ENCODE measurements around the gene AP2B1.
A peak's percentile ranks its signal among the peaks of the same experiment; 100 is the strongest.

Gene AP2B1

DNA sequence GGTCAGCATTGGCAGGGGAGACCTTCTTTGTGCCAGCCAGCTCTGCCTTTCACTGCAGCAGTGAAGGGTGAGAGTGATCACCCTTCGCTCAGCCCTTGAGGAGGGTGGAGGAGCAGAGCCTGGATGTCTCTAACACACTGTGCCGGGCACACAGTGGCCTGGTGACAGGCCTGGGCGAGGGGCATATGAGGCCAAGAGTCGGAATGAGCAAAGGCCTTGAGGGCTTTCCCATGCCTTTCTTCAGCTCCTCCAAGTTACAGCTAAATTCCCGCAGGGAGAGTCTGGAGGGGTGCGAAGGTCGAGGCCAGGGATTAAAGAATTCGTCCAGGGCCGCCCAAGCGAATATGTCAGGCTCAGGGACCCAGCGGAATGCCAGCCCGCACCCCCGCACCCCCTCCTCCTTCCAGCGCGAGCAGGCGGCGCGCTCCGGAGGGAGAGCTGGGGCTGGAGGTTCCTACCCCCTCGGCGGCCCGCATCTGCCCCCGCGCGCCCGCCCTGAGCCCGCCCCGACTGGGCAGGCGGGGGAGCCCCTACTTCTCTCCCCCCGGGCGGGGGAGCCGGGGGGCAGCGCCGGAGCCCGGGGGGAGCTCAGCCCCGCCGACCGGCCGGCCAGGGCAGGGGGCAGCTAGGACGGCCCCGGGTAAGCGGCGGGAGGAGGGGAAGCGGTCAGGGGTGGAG, 144.3 kb downstream of the AP2B1 start, which contains the start of gene RASL10B:
Gene RASL10B (plus strand): TSS at position 401 of the 678 bp plus-strand sequence. CDS start 3,546 bp downstream, outside the sequence.
- H2AFZ ChIP-seq (ENCODE audit: low read depth, low read length) = no peak within 1 kb of the TSS; the same call in 1 of the 2 replicates
- H3K27ac ChIP-seq (ENCODE audit: low read length) = no peak within 1 kb of the TSS
- no peaks in the 10 kb centered on the region for H4K20me1 ChIP-seq (ENCODE audit: insufficient read depth, low read length)
- no peak for TF ChIP-seq EZH2phosphoT487 (IDR thresholded peaks at IDR 0.05; ENCODE audit: low read depth)
- TF ChIP-seq, protein P1, sequence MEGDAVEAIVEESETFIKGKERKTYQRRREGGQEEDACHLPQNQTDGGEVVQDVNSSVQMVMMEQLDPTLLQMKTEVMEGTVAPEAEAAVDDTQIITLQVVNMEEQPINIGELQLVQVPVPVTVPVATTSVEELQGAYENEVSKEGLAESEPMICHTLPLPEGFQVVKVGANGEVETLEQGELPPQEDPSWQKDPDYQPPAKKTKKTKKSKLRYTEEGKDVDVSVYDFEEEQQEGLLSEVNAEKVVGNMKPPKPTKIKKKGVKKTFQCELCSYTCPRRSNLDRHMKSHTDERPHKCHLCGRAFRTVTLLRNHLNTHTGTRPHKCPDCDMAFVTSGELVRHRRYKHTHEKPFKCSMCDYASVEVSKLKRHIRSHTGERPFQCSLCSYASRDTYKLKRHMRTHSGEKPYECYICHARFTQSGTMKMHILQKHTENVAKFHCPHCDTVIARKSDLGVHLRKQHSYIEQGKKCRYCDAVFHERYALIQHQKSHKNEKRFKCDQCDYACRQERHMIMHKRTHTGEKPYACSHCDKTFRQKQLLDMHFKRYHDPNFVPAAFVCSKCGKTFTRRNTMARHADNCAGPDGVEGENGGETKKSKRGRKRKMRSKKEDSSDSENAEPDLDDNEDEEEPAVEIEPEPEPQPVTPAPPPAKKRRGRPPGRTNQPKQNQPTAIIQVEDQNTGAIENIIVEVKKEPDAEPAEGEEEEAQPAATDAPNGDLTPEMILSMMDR (IDR thresholded peaks at IDR 0.05; ENCODE audit: low read depth, low read length) = no peak
- peaks cover 14% of the 10 kb centered on the region for H3K4me1 ChIP-seq (ENCODE audit: low read length)
- peaks cover 9% of the 10 kb centered on the region for H3K79me2 ChIP-seq (ENCODE audit: low read length)
- H3K4me2 ChIP-seq (ENCODE audit: low read length) = peak within 1 kb of the TSS; percentile 93
- peak within 1 kb of the TSS; percentile 93 for H3K4me3 ChIP-seq (ENCODE audit: low read length)
- H3K36me3 ChIP-seq (replicated peaks; ENCODE audit: low read depth, low read length) = no peaks in the 10 kb centered on the region
- no peaks in the 10 kb centered on the region for H3K27me3 ChIP-seq (ENCODE audit: low read depth, low read length)
- H3K9me3 ChIP-seq (ENCODE audit: insufficient read depth, low read length) = no peaks in the 10 kb centered on the region
- peak within 1 kb of the TSS; percentile 73 for H3K9ac ChIP-seq (ENCODE audit: low read length)

DNA sequence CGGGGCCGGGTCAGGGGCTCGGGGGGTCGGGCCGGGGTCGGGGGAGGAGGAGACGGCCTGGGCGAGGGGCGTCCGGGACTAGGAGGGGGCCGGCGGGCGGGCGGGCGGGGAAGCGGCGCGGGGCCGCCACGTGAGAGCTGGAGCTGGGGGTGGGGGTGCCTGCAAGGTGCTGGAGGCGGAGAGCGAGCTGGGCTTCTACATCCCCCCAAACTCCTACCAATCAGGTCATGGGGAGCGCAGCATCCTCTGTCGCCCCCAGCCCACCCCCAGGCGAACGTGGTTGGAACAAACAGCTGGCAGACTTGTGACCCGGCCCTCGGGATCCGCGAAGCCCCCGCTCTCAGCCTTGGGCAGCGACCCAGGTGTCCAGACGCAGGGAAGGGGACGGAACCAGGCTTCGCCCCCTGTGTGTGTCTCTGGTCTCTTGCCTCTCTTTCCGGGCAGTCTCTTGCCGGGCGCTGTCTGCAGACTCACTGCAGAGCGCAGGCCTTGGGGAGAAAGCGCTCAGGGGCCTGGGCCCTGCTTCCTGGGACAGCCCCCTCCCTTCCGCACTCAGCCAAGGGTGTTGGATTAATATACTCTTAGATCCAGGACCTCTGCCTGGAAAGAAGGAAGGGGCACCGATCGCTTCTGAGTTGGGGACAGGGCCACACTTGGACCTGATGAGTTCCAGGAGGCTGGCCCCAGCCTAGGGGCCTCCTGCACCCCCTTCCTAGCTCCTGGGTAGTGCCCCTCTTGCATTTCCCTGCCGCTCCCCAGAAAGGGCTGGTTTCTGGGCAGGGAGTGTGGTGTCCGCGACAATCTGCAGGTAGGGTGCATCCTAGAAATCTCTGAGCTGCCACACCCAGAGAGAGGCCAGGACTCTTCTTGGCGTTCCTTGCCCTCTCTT, 145.0 kb downstream of the AP2B1 start:
- Histone ChIP-seq H3K9ac (ENCODE audit: low read length) (peak overlapping the region; percentile 73), H2AFZ (ENCODE audit: low read depth, low read length) (no peak overlapping the region; the same call in 1 of the 2 replicates), H4K20me1 (ENCODE audit: insufficient read depth, low read length) (no peaks in the 10 kb centered on the region), H3K4me3 (ENCODE audit: low read length) (peak overlapping the region; percentile 93), H3K27ac (ENCODE audit: low read length) (no peak overlapping the region), H3K4me1 (ENCODE audit: low read length) (peaks cover 14% of the 10 kb centered on the region), H3K27me3 (ENCODE audit: low read depth, low read length) (no peaks in the 10 kb centered on the region), H3K9me3 (ENCODE audit: insufficient read depth, low read length) (no peaks in the 10 kb centered on the region), H3K36me3 (replicated peaks; ENCODE audit: low read depth, low read length) (no peaks in the 10 kb centered on the region), H3K4me2 (ENCODE audit: low read length) (peak overlapping the region; percentile 93), H3K79me2 (ENCODE audit: low read length) (peaks cover 9% of the 10 kb centered on the region)
- no peak for TF ChIP-seq EZH2phosphoT487 (IDR thresholded peaks at IDR 0.05; ENCODE audit: low read depth)
- TF ChIP-seq, protein P1 (IDR thresholded peaks at IDR 0.05; ENCODE audit: low read depth, low read length) = no peak

DNA sequence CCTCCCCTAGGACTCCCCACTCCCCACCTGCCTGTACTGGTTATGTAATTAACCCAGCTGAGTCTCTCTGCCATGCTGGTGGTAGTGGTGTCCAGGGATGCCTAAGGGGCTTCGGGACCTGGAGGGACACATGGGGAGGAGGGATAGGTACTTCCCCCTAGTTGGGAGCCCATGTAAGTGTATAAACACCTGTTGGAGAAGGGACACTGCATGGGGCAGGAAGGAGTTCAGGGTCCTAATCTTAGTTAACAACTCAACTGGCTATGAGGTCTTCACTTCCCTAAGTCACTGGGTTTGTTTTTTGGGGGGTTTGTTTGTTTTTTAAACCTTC, 145.6 kb downstream of the AP2B1 start:
- Histone ChIP-seq H3K4me2 (ENCODE audit: low read length) (peak overlapping the region; percentile 87), H3K79me2 (ENCODE audit: low read length) (peaks cover 9% of the 10 kb centered on the region), H3K9ac (ENCODE audit: low read length) (peak overlapping the region; percentile 65; the same call in 1 of the 2 replicates), H3K27ac (ENCODE audit: low read length) (no peak overlapping the region), H3K36me3 (replicated peaks; ENCODE audit: low read depth, low read length) (no peaks in the 10 kb centered on the region), H3K9me3 (ENCODE audit: insufficient read depth, low read length) (no peaks in the 10 kb centered on the region), H2AFZ (ENCODE audit: low read depth, low read length) (no peak overlapping the region), H3K4me3 (ENCODE audit: low read length) (peak overlapping the region; percentile 93), H3K4me1 (ENCODE audit: low read length) (peaks cover 14% of the 10 kb centered on the region), H3K27me3 (ENCODE audit: low read depth, low read length) (no peaks in the 10 kb centered on the region), H4K20me1 (ENCODE audit: insufficient read depth, low read length) (no peaks in the 10 kb centered on the region)
- no peak for TF ChIP-seq EZH2phosphoT487 (IDR thresholded peaks at IDR 0.05; ENCODE audit: low read depth)
- TF ChIP-seq, protein P1 (IDR thresholded peaks at IDR 0.05; ENCODE audit: low read depth, low read length) = no peak

DNA sequence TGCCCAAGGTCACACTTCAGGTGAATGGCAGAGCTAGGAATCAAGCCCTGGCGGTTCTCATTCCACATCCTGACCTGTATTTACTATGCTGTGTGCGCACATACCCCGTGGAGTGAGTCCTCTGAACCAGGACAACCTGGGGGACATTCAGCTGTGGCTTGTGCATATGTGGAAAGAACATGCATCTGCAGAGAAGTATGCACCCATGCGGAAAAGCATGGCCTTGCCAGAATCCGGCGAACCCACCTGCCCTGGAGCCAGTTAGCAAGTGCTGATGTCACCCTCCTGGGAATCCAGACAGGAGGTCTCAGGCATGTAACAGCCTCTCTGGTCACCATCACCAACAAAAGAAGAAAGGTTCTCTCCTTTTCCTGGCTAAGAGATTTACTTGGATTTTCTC, 146.2 kb downstream of the AP2B1 start:
- Histone ChIP-seq H3K27me3 (ENCODE audit: low read depth, low read length) (no peaks in the 10 kb centered on the region), H3K9me3 (ENCODE audit: insufficient read depth, low read length) (no peaks in the 10 kb centered on the region), H3K36me3 (replicated peaks; ENCODE audit: low read depth, low read length) (no peaks in the 10 kb centered on the region), H3K79me2 (ENCODE audit: low read length) (peaks cover 9% of the 10 kb centered on the region), H2AFZ (ENCODE audit: low read depth, low read length) (no peak overlapping the region), H4K20me1 (ENCODE audit: insufficient read depth, low read length) (no peaks in the 10 kb centered on the region), H3K4me1 (ENCODE audit: low read length) (peaks cover 14% of the 10 kb centered on the region), H3K9ac (ENCODE audit: low read length) (no peak overlapping the region), H3K4me3 (ENCODE audit: low read length) (no peak overlapping the region), H3K27ac (ENCODE audit: low read length) (no peak overlapping the region), H3K4me2 (ENCODE audit: low read length) (no peak overlapping the region)
- TF ChIP-seq EZH2phosphoT487 (IDR thresholded peaks at IDR 0.05; ENCODE audit: low read depth) = no peak
- TF ChIP-seq, protein P1 (IDR thresholded peaks at IDR 0.05; ENCODE audit: low read depth, low read length) = no peak

Data from OCI-LY3 (cell line).